ENCODE data around the gene ANTXRL.

- TF ChIP-seq POLR2A (IDR thresholded peaks at IDR 0.05; ENCODE audit: low read depth, low read length): no peak
- TF ChIP-seq POLR2AphosphoS5 (IDR thresholded peaks at IDR 0.05; ENCODE audit: low read depth, low read length): no peak
- TF ChIP-seq TAF1 (IDR thresholded peaks at IDR 0.05; ENCODE audit: low read depth, low read length): no peak
- no peak for TF ChIP-seq SPI1 (IDR thresholded peaks at IDR 0.05; ENCODE audit: low read depth, low read length)
Measured at GRCh38 chr10:46267132-46267985, 19.4 kb upstream of the ANTXRL start.
